Muscle layer of duodenum (tissue), 2 donors: ENCODE measurements around the gene LRRC3B.
"Not testable (repeated sequence)": the region's sequence is repeated elsewhere in the genome, so short reads cannot be mapped to it uniquely, and the experiment has no call there.

Source experiments
- H3K27ac ChIP-seq: one replicate; pipeline ENCODE4 v1.7.0; 2013; ENCODE audit warnings: mild to moderate bottlenecking, low read length
- H3K27me3 ChIP-seq: one replicate; pipeline ENCODE4 v1.7.0; 2013; ENCODE audit warnings: low read depth, mild to moderate bottlenecking, control low read depth, low read length
- H3K36me3 ChIP-seq, 2 donors: one replicate each; pipeline ENCODE4 v1.7.0; 2013; ENCODE audit warnings: low read length in 2 of 2, control low read depth in 1 of 2, mild to moderate bottlenecking in 1 of 2; ENCODE audit not compliant: insufficient read depth in 2 of 2, control insufficient read depth in 1 of 2
- H3K4me1 ChIP-seq, 2 donors: one replicate each; pipeline ENCODE4 v1.7.0; 2013; ENCODE audit warnings: low read length in 2 of 2, mild to moderate bottlenecking in 2 of 2, control low read depth in 1 of 2, moderate library complexity in 1 of 2; ENCODE audit not compliant: insufficient read depth in 2 of 2, control insufficient read depth in 1 of 2
- H3K4me3 ChIP-seq, 2 donors: one replicate each; pipeline ENCODE4 v1.7.0; 2013; ENCODE audit warnings: low read length in 2 of 2, low read depth in 1 of 2, mild to moderate bottlenecking in 1 of 2
- H3K9me3 ChIP-seq, 2 donors: one replicate each; pipeline ENCODE4 v1.7.0; 2013; ENCODE audit warnings: low read length in 2 of 2, control low read depth in 1 of 2, mild to moderate bottlenecking in 1 of 2; ENCODE audit not compliant: control insufficient read depth in 1 of 2
- donor health status: healthy.

LRRC3B gene

DNA sequence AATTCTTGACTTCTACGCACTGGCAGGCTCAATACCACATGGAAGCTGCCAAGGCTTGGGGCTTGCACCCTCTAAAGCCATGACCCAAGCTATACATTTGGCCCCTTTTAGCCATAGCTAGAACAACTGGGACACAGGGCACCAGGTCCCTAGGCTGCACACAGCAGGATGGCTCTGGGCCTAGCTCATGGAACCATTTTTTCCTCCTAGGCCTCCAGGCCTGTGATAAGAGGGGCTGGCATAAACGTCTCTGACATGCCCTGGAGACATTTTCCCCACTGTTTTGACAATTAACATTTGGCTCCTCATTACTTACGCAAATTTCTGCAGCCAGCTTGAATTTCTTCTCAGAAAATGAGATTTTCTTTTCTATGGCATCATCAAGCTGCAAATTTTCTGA, 18.8 kb upstream of the LRRC3B start:
- H3K27ac ChIP-seq, H3K27me3 ChIP-seq, H3K36me3 ChIP-seq, H3K9me3 ChIP-seq, H3K4me3 ChIP-seq, H3K4me1 ChIP-seq: not testable (repeated sequence)

DNA sequence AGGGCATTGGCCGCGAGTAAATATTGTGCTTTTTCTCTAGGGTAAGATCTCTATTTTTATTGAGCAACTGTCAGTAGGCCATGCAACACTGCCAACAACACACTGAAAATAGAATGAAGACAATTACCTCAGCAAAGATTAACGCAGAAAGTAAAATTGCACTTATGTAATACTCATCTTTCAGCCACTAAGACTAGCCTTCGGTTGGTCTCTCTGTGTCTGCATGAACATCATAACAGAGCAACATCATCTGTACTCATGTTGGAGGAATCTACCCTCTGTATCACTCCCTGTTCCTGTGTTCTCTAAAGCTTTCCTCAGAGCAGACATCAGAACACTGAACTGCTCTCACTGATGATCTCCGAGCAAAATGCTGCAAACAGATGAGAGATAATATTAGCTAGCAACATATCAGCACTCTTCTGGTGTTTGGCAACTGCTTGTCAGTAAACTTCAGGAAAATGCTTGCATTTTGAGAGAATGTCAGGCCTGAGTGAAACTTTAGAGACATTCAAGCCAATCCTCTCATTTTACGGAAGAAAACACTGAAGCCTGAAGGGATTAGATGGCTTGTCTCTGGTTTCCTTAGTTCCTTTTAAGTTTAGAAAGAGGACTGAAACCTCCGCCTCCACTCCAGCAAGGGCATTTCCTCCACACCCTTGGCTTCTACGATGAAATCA, 8.4 kb upstream of the LRRC3B start:
- H3K27me3 ChIP-seq, result no peaks in the 10 kb centered on the region
- H3K4me1 ChIP-seq, result no peaks in the 10 kb centered on the region
- H3K36me3 ChIP-seq, result no peaks in the 10 kb centered on the region
- no peaks in the 10 kb centered on the region for H3K9me3 ChIP-seq
- H3K27ac ChIP-seq, result no peak overlapping the region
- H3K4me3 ChIP-seq, result no peak overlapping the region

DNA sequence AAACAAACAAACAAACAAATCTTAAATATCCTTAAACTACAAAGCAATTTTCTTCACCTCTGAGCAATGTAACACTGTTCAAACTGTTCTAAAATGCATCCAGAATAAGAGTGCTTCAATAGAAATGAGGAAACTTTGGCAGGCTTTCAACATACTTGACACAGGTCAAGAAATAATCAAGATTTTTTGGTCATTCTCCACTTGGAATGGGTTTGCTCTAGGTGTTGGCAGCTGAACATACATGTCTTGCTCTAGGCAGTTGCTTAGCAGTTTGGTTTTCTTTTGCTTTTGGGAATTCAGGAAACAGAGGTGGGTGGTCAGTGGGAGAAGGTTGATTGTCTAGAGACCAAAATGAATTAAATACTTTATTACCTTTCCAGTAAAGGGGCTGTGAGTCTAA, 1.4 kb upstream of the LRRC3B start:
- H3K27me3 ChIP-seq, result peaks cover 26% of the 10 kb centered on the region
- H3K27ac ChIP-seq, result no peak overlapping the region
- no peak overlapping the region for H3K4me3 ChIP-seq
- peaks cover 0 to 27% of the 10 kb centered on the region in 2 donors for H3K4me1 ChIP-seq
- no peaks in the 10 kb centered on the region for H3K9me3 ChIP-seq
- H3K36me3 ChIP-seq, result no peaks in the 10 kb centered on the region

DNA sequence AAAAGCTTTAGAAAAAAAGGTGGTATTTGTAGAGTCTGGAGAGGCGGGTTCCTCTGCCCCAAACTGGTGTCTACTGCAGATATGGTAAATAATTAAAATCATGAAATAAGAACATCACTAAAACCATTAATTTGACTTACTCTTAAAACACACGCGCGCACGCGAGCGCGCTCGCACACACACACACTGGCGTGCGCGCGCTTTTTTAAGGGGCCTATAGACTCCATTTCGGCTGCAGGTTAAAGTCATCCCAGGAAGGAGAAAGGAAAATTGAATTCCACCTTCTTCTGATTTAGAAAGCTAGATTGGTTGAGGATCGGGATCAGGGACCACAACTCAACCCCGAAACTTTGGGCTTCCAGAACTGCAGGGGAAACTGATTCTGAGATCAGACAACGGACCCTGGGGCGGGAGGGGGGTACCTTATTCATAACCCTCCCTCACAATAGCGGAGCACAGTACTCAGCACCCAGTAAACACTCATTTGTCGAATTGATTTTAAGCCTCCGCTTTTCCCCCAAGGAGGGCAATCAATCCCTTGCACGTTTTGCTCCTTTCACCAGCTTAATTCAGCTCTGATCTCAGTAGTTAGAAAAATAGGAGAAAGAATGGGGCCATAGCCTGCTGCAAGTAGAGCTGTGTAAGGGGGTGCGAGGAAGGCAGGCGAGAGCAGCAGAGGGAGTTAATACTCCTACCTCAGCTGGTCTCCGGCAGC, 509 bp upstream of the LRRC3B start:
- no peaks in the 10 kb centered on the region for H3K36me3 ChIP-seq
- no peak overlapping the region for H3K27ac ChIP-seq
- peaks cover 0 to 27% of the 10 kb centered on the region in 2 donors for H3K4me1 ChIP-seq
- H3K27me3 ChIP-seq, result peaks cover 26% of the 10 kb centered on the region
- H3K4me3 ChIP-seq, result peak overlapping the region; percentile 37 to 66
- no peaks in the 10 kb centered on the region for H3K9me3 ChIP-seq

DNA sequence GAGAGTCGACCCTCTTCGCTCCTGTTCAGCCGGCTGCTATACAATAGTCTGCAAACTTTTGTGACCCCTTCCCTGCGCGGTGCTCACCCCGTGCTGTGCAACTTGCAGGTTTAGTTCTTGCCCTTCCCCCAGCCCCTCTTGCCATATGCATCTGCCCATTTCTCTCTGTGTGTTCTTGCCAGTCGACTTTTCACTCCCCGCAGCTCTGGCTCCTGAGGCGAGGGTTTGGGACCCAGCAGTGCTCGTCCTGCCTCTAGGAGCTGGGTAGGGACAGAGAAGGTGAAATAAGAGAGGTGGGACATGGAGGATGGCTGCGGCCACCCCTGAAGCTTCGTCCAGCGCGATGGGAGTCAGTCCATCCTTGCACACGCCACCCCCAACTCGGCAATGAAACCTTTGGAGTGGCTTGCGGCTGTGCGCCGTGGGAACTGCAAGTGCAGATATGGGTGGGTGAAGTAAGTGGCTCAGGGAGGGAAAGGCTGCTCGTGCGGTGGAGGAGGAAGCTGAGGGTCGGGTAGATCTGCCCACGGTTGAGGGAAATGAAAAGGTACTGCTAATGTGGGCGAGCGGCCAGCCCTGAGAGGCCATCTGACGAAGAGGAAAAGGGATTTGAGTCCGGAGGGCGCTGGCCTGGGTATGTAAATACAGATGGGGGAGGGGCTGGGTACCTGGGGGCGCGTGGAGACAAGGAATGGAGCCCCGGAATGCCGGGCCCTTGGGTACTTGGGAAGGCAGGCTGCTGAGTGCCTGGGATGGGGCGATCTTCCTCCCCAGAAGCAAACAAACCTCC, 1.0 kb downstream of the LRRC3B start:
- Histone ChIP-seq H3K4me3 (peak overlapping the region in 1 of 2 donors; percentile 66), H3K4me1 (peaks cover 0 to 27% of the 10 kb centered on the region in 2 donors), H3K9me3 (no peaks in the 10 kb centered on the region), H3K27me3 (peaks cover 26% of the 10 kb centered on the region), H3K27ac (no peak overlapping the region), H3K36me3 (no peaks in the 10 kb centered on the region)

DNA sequence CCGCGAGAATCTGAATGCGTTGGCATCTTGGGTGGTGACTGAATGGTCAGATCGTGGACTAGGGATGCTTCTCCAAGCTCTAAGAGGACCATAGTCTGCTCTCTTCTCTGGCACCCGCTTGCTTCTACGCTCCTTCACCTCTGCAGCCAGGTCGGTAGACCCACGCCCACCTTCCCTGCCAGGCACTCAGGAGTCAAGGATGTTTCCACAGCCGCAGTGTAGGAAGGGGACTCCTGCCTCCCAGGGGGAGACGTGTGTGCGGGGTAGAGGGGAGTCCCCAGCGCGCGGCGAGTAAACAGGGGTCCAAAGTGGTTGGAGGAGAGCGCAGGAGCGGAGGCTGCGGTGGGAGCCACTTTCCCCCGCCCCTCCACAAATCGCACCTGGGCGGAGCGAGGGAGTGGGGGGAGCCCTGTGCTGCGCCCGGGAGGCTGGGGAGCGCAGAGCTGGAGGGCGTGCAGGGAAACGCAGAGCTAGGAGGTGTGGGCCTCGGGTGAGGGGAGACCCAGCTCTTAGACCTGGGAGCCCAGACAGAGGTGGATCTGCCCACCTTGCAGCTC, 1.7 kb downstream of the LRRC3B start:
- Histone ChIP-seq H3K36me3 (no peaks in the 10 kb centered on the region), H3K27ac (no peak overlapping the region), H3K27me3 (peaks cover 26% of the 10 kb centered on the region), H3K9me3 (no peaks in the 10 kb centered on the region), H3K4me1 (peaks cover 0 to 27% of the 10 kb centered on the region in 2 donors), H3K4me3 (peak overlapping the region in 1 of 2 donors; percentile 66)

DNA sequence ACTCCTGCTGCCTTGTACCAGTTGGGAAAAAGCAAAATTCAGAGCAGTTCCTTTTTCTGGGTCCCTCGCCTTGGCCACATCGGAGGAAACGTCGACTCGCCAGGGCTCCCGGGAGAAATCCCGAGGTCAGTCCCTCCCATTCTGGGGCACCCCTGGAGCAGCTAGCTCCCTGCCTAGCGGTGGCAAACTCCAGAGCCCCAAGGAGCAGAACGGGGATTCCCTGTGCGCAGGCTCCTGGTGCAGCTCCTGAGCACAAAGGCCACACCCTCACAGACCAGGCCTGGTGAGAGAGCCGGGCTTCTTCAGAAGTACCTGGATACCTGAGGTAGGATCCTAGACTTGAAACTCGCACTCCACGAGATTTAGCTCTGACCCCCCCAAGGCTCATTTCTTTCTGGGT, 2.6 kb downstream of the LRRC3B start:
- H3K9me3 ChIP-seq, result no peaks in the 10 kb centered on the region
- peaks cover 0 to 27% of the 10 kb centered on the region in 2 donors for H3K4me1 ChIP-seq
- H3K36me3 ChIP-seq, result no peaks in the 10 kb centered on the region
- H3K4me3 ChIP-seq, result no peak overlapping the region
- peaks cover 26% of the 10 kb centered on the region for H3K27me3 ChIP-seq
- no peak overlapping the region for H3K27ac ChIP-seq

DNA sequence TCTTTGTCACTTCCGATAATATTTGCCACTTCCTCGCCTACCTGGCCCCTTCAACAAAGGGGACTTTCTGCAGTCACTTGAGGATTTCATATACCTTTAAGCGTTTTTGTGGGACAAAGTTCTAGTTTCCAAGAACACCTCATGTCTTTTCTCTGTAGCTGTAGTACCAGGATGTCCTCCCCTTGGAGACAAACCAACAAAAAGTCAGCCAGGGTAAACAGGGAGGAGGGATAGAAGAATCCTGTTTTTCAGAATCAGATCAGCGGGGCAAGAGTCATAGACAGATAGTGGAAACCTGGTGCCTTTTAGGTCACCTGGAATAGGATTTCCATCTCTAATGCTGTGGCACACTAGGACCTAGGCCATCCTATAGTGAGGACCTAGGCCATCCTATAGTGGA, 4.5 kb downstream of the LRRC3B start:
- peaks cover 0 to 17% of the 10 kb centered on the region in 2 donors for H3K4me1 ChIP-seq
- peaks cover 17% of the 10 kb centered on the region for H3K27me3 ChIP-seq
- H3K27ac ChIP-seq, result no peak overlapping the region
- no peak overlapping the region for H3K4me3 ChIP-seq
- H3K36me3 ChIP-seq, result no peaks in the 10 kb centered on the region
- H3K9me3 ChIP-seq, result no peaks in the 10 kb centered on the region

DNA sequence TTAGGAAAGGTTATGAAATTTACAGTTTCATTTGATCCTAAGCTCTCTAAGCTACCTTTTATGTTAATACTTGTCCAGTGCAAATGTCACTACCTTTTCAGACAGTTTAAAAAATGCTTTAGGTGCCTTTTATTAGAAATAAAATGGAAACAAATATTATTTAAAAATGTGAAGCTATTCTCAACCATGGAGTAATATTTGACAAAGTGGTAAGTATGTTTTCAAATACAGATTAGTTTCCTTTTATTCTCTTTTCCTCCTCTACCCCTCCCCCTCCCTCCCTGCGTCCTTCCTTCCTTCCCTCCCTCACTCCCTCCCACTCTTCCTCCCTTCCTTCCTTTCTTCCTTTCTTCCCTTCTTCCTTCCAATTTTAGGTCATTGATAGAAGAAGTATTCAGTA, 6.3 kb downstream of the LRRC3B start:
- H3K27me3 ChIP-seq, result peaks cover 4% of the 10 kb centered on the region
- H3K36me3 ChIP-seq, result no peaks in the 10 kb centered on the region

DNA sequence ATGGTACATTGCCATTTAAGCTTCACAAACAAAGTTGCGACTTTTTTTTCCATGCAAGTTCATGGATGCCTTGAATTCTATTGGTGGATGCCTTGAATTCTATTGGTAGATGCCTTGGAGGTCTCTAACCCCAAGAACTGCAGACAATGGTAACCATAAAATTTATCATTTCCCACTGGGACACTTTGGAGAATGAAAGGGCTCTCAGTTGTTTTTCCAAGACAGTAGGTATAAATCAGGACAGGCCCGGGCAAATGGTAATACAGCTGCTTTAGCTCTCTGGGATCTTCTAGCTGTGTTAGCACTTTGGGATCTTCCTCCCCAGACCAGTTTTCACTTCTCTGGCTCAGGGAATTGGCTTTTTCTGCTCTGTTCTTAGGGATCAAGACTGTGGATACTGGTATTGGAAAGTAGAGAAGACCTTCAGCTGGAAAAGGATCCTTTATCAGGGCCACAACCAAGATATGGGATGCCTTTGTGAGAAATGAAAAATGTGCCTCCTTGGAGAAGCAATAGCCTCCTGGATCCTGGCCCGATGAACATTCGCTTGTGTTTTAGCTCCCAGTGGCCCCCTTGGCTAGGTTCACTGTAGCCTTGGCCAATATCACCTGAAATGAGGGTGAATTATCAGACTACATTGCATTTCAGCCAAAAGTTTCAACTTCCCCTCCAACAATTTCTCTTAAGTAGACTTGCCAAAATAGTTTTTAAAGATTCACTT, 8.3 kb downstream of the LRRC3B start:
- Histone ChIP-seq H3K4me1 (no peaks in the 10 kb centered on the region), H3K36me3 (no peaks in the 10 kb centered on the region), H3K4me3 (no peak overlapping the region), H3K27ac (no peak overlapping the region), H3K9me3 (no peaks in the 10 kb centered on the region), H3K27me3 (no peaks in the 10 kb centered on the region)

More for the DNA sequence above, 6.3 kb downstream of the LRRC3B start:
- Histone ChIP-seq H3K27ac (no peak overlapping the region), H3K9me3 (no peaks in the 10 kb centered on the region), H3K4me1 (peaks cover 0 to 3% of the 10 kb centered on the region in 2 donors), H3K4me3 (no peak overlapping the region)

DNA sequence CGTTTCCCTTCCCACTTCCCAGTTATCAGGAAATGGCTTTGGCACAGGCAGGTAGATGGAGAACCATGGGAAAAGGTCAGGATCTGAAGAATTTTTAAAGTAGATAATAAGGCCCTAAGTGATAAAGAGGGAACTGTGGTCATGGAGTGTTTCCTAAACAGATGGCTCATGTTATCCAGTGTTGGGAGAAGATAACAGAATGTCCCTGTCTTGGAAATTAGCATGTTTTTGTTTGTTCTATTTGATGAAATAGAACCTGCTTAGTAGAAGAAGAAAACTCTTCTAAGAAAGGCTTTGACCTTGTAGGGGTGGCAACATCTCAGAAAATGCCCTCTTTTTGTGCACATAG, 8.8 kb downstream of the LRRC3B start:
- no peaks in the 10 kb centered on the region for H3K9me3 ChIP-seq
- no peak overlapping the region for H3K27ac ChIP-seq
- H3K4me3 ChIP-seq, result no peak overlapping the region
- H3K36me3 ChIP-seq, result no peaks in the 10 kb centered on the region
- H3K4me1 ChIP-seq, result no peaks in the 10 kb centered on the region
- no peaks in the 10 kb centered on the region for H3K27me3 ChIP-seq
